ENCODE measurements around the gene HNF4A. TPM values are rescaled to one million over a fixed set of nuclear protein-coding genes. Genes with fewer than 3 reads are reported as not detected.

The HNF4A gene
- total and polyA plus RNA-seq, 2 of the 13 experiments (the other 11 are each of a cell fraction or from before 2014, with no cell fraction given) = 80.9 to 169 TPM

- TF ChIP-seq ZNF841 (CRISPR knock-in tag; IDR thresholded peaks at IDR 0.05; ENCODE audit: borderline replicate concordance) (no peak), SAFB2 (CRISPR knock-in tag; IDR thresholded peaks at IDR 0.05; ENCODE audit: borderline replicate concordance, low read depth) (no peak), ZNF891 (CRISPR knock-in tag; IDR thresholded peaks at IDR 0.05) (no peak; the same call in 1 of the 2 replicates), HMGXB4 (CRISPR knock-in tag; IDR thresholded peaks at IDR 0.05; ENCODE audit: borderline replicate concordance in 1 of 2, low read depth in 1 of 2) (no peak; a peak in 1 of 4 replicates), ZNF570 (CRISPR knock-in tag; IDR thresholded peaks at IDR 0.05; ENCODE audit: borderline replicate concordance) (no peak), NCOA5 (CRISPR knock-in tag; IDR thresholded peaks at IDR 0.05) (0 out of 2 replicates have a peak, but pooled peaks have one; percentile 63), ZBTB10 (CRISPR knock-in tag; IDR thresholded peaks at IDR 0.05; ENCODE audit: borderline replicate concordance) (peak; percentile 42; the same call in 1 of the 2 replicates), ZNF563 (CRISPR knock-in tag; IDR thresholded peaks at IDR 0.05) (0 out of 2 replicates have a peak, but pooled peaks have one; percentile 1), ZNF367 (CRISPR knock-in tag; IDR thresholded peaks at IDR 0.05; ENCODE audit: borderline replicate concordance) (no peak), CSRNP2 (CRISPR knock-in tag; conservative IDR thresholded peaks at IDR 0.05; ENCODE audit: low read depth) (no peak), HOMEZ (CRISPR knock-in tag; IDR thresholded peaks at IDR 0.05; ENCODE audit: low read depth) (no peak; the same call in 1 of the 2 replicates), ZBTB42 (CRISPR knock-in tag; IDR thresholded peaks at IDR 0.05) (no peak; the same call in 1 of the 2 replicates), ZNF704 (CRISPR knock-in tag; IDR thresholded peaks at IDR 0.05; ENCODE audit: borderline replicate concordance) (no peak), ATF7-NPFF (CRISPR knock-in tag; IDR thresholded peaks at IDR 0.05; ENCODE audit: low read depth) (no peak), ZNF441 (CRISPR knock-in tag; IDR thresholded peaks at IDR 0.05; ENCODE audit: borderline replicate concordance) (peak; percentile 49; the same call in 1 of the 2 replicates), ZNF724P (CRISPR knock-in tag; IDR thresholded peaks at IDR 0.05; ENCODE audit: borderline replicate concordance) (no peak), ZNF577 (CRISPR knock-in tag; IDR thresholded peaks at IDR 0.05; ENCODE audit: borderline replicate concordance, low read depth) (no peak)
Measured at GRCh38 chr20:44401770-44402390, 46.4 kb downstream of the HNF4A start (continued).
